ENCODE data around the gene DGKG. TPM values are rescaled to one million over a fixed set of nuclear protein-coding genes. Genes with fewer than 3 reads are reported as not detected.

Gene DGKG
- total RNA-seq, 4 donors from 2014 or later = 1.3 to 5.7 (median 2.3) TPM

DNA sequence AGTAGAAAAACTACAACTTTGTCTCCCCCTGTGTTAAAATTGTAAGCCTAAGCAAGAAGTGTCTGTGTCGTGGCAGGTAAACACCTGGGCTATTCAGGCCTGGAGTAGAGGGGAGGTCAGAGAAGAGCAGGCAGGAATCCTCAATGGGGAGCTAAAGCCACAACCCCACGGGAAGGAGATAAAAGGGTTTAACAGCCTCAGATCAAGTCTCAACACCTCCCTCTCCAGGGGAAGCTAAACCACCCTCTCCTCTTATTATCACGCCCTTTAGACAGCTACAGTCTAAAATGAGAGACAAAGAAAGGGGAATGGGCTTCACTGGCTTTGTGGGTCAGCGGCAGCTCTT, 264.7 kb downstream of the DGKG start:
- Histone ChIP-seq H3K9me3 (no peaks in the 10 kb centered on the region), H3K36me3 (no peaks in the 10 kb centered on the region), H3K27ac (no peak overlapping the region), H3K4me1 (peaks cover 0 to 47% (median 25%) of the 10 kb centered on the region in 4 donors), H3K4me3 (peak overlapping the region in 2 of 4 donors; percentile 1 to 35), H3K27me3 (no peaks in the 10 kb centered on the region)
- TF ChIP-seq CTCF (IDR thresholded peaks at IDR 0.05) = no peak
- TF ChIP-seq EP300 (IDR thresholded peaks at IDR 0.05) = no peak
- no peak for TF ChIP-seq POLR2A (IDR thresholded peaks at IDR 0.05)
- WGBS, 2 donors = 28 to 31% methylated on average over 4 of the region's 4 CpGs
- DNase-seq (ENCODE audit: low spot score in 2 of 2) = no peak

Other genes with a start within 250 kb of the DGKG start
- gene CRYGS, start 182.1 kb upstream of the DGKG start, total RNA-seq = 10 to 100 TPM in 1 of 4 donors, 1 to 10 TPM in 3; 3.0 to 12.2 (median 3.2) TPM
- 10 to 100 TPM; 10.5 to 17.0 (median 11.4) TPM for gene TBCCD1, start 205.1 kb upstream of the DGKG start, total RNA-seq
- 10 to 100 TPM; 24.3 to 47.5 (median 44.7) TPM for gene DNAJB11, start 208.5 kb upstream of the DGKG start, total RNA-seq

Measured in tibial nerve (tissue), 4 donors.